Mesenchymal stem cell (in vitro differentiated cells and primary cell): ENCODE data around the gene IGFL4.
A peak's percentile ranks its signal among the peaks of the same experiment; 100 is the strongest.

Experiments
- DNase-seq: peaks from one replicate; pipeline ENCODE4 v3.0.0-alpha.2; 2013
- H2AFZ ChIP-seq: one replicate; pipeline ENCODE4 v1.6.1; 2013; ENCODE audit warnings: low read depth, mild to moderate bottlenecking, control low read depth, inconsistent platforms, low read length, moderate library complexity
- H2AK5ac ChIP-seq: 2 replicates; pipeline ENCODE4 v1.6.1; 2013; ENCODE audit warnings: low read length, moderate library complexity, mild to moderate bottlenecking, inconsistent platforms; ENCODE audit not compliant: severe bottlenecking
- H2BK120ac ChIP-seq: one replicate; pipeline ENCODE4 v1.6.1; 2013; ENCODE audit warnings: low read depth, mild to moderate bottlenecking, inconsistent platforms, low read length, moderate library complexity
- H2BK12ac ChIP-seq, 2 experiments: one replicate each; pipeline ENCODE4 v1.6.1; 2013; ENCODE audit warnings: inconsistent platforms in 2 of 2, low read length in 2 of 2, mild to moderate bottlenecking in 2 of 2, moderate library complexity in 2 of 2, control low read depth in 1 of 2
- H2BK15ac ChIP-seq: one replicate; pipeline ENCODE4 v1.6.1; 2013; ENCODE audit warnings: mild to moderate bottlenecking, low read depth, inconsistent platforms; ENCODE audit not compliant: poor library complexity, severe bottlenecking
- H2BK5ac ChIP-seq: 2 replicates; pipeline ENCODE4 v1.6.1; 2013; ENCODE audit warnings: low read depth, mild to moderate bottlenecking, low read length, control low read depth, inconsistent platforms; ENCODE audit not compliant: poor library complexity, severe bottlenecking
- H3K14ac ChIP-seq, 2 experiments: one replicate each; pipeline ENCODE4 v1.6.1; 2013; ENCODE audit warnings: inconsistent platforms in 2 of 2, low read length in 2 of 2, control low read depth in 1 of 2, mild to moderate bottlenecking in 1 of 2, moderate library complexity in 1 of 2
- H3K18ac ChIP-seq, 2 experiments: one replicate each; pipeline ENCODE4 v1.6.1; 2013; ENCODE audit warnings: inconsistent platforms in 2 of 2, low read length in 2 of 2, control low read depth in 1 of 2, low read depth in 1 of 2, mild to moderate bottlenecking in 1 of 2
- H3K23ac ChIP-seq, 2 experiments: one replicate each; pipeline ENCODE4 v1.6.1; 2013; ENCODE audit warnings: inconsistent platforms in 2 of 2, low read length in 2 of 2, mild to moderate bottlenecking in 2 of 2, moderate library complexity in 2 of 2, control low read depth in 1 of 2
- H3K27ac ChIP-seq: 2 replicates; pipeline ENCODE4 v1.5.1; 2013; ENCODE audit warnings: mild to moderate bottlenecking, moderate library complexity, low read length, control low read depth, inconsistent platforms; ENCODE audit not compliant: poor library complexity, severe bottlenecking
- H3K27me3 ChIP-seq, 2 experiments: 2 replicates each; pipeline versions ENCODE4 v1.6.1 to v1.7.0; 2013; ENCODE audit warnings: low read length in 2 of 2, mild to moderate bottlenecking in 2 of 2, moderate library complexity in 2 of 2, control low read depth in 1 of 2, inconsistent platforms in 1 of 2; ENCODE audit not compliant: control insufficient read depth in 1 of 2, insufficient read depth in 1 of 2
- H3K36me3 ChIP-seq, 2 experiments: 2 replicates each; pipeline versions ENCODE4 v1.6.1 to v1.7.0; 2013; ENCODE audit warnings: low read length in 2 of 2, control low read depth in 1 of 2, inconsistent platforms in 1 of 2, low read depth in 1 of 2, mild to moderate bottlenecking in 1 of 2; ENCODE audit not compliant: insufficient read depth in 2 of 2, control insufficient read depth in 1 of 2
- H3K4ac ChIP-seq, 2 experiments: one replicate each; pipeline ENCODE4 v1.6.1; 2013; ENCODE audit warnings: inconsistent platforms in 2 of 2, low read length in 2 of 2, mild to moderate bottlenecking in 2 of 2, moderate library complexity in 2 of 2, control low read depth in 1 of 2, low read depth in 1 of 2
- H3K4me1 ChIP-seq: 2 replicates; pipeline ENCODE4 v1.6.1; 2013; ENCODE audit warnings: low read depth, low read length, control low read depth; ENCODE audit not compliant: control insufficient read depth, insufficient read depth
- H3K4me2 ChIP-seq: 2 replicates; pipeline ENCODE4 v1.6.1; 2013; ENCODE audit warnings: low read length, mild to moderate bottlenecking, inconsistent platforms; ENCODE audit not compliant: poor library complexity, severe bottlenecking
- H3K4me3 ChIP-seq, 2 experiments: 2 replicates each; pipeline versions ENCODE4 v1.5.1 to v1.7.0; 2013; ENCODE audit warnings: low read length in 2 of 2, mild to moderate bottlenecking in 2 of 2, control low read depth in 1 of 2, low read depth in 1 of 2; ENCODE audit not compliant: insufficient read depth in 1 of 2
- H3K79me1 ChIP-seq: replicated peaks from 2 replicates; pipeline ENCODE4 v1.6.1; 2013; ENCODE audit warnings: mild to moderate bottlenecking, control low read depth, low read length, inconsistent platforms; ENCODE audit not compliant: poor library complexity, severe bottlenecking
- H3K9ac ChIP-seq: 2 replicates; pipeline ENCODE4 v1.7.0; 2013; ENCODE audit warnings: mild to moderate bottlenecking, low read length, moderate library complexity
- H3K9me3 ChIP-seq: 2 replicates; pipeline ENCODE4 v1.7.0; 2013; ENCODE audit warnings: mild to moderate bottlenecking, low read length; ENCODE audit not compliant: control insufficient read depth
- H4K8ac ChIP-seq: one replicate; pipeline ENCODE4 v1.6.1; 2013; ENCODE audit warnings: inconsistent platforms, mild to moderate bottlenecking, low read length, moderate library complexity
- H4K91ac ChIP-seq: one replicate; pipeline ENCODE4 v1.6.1; 2013; ENCODE audit warnings: mild to moderate bottlenecking, low read length, inconsistent platforms
- WGBS: methylation state at CpG from one replicate; pipeline ENCODE4 v1.1.7; 2013; ENCODE audit warnings: mixed read lengths; 5-methylcytosine and 5-hydroxymethylcytosine counted together

Gene IGFL4

DNA sequence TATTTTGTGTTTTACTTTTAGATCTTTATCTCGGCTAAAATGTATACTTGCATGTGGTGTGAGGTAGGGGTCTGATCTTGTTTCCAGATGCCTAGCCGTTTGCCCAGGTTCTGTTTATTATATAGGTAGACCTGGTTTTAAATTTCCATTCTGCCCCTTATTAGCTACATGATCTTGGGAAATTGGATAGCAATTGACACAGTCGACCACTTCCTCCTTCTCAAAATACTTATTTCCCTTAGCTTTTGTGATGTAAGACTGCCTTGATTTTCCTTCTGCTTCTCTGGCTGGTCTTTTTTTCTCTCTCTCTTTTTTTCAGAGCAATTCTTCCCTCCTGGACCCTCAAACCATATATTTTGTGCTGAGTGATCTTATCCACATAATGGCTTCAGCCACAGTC lies 15.0 kb downstream of the IGFL4 start:
- no peak overlapping the region for H3K4me2 ChIP-seq
- DNase-seq, result no peak
- H3K4me1 ChIP-seq, result peaks cover 5% of the 10 kb centered on the region
- no peaks in the 10 kb centered on the region for H3K9me3 ChIP-seq
- no peak overlapping the region for H2BK5ac ChIP-seq
- no peak overlapping the region for H2BK120ac ChIP-seq
- no peak overlapping the region for H3K14ac ChIP-seq
- H4K8ac ChIP-seq, result no peak overlapping the region
- no peak overlapping the region for H3K23ac ChIP-seq
- peaks cover 0 to 13% of the 10 kb centered on the region in 2 experiments for H3K36me3 ChIP-seq
- no peak overlapping the region for H3K9ac ChIP-seq
- H3K27ac ChIP-seq, result no peak overlapping the region
- H2BK12ac ChIP-seq, result no peak overlapping the region
- peaks cover 0 to 34% of the 10 kb centered on the region in 2 experiments for H3K27me3 ChIP-seq
- no peak overlapping the region for H2AK5ac ChIP-seq
- H4K91ac ChIP-seq, result no peak overlapping the region
- H3K4me3 ChIP-seq, result no peak overlapping the region
- H3K18ac ChIP-seq, result no peak overlapping the region
- WGBS, result 92% methylated on average over 1 of the region's 3 CpGs
- H2BK15ac ChIP-seq, result no peak overlapping the region
- H2AFZ ChIP-seq, result no peak overlapping the region
- no peaks in the 10 kb centered on the region for H3K79me1 ChIP-seq
- H3K4ac ChIP-seq, result no peak overlapping the region

- Histone ChIP-seq H3K27ac (no peak overlapping the region), H3K14ac (no peak overlapping the region), H2BK5ac (no peak overlapping the region), H3K4me1 (peaks cover 4% of the 10 kb centered on the region), H3K79me1 (no peaks in the 10 kb centered on the region), H3K23ac (no peak overlapping the region), H4K91ac (no peak overlapping the region), H2BK12ac (no peak overlapping the region), H3K4me3 (no peak overlapping the region), H2BK15ac (no peak overlapping the region), H2AFZ (no peak overlapping the region), H3K9me3 (no peaks in the 10 kb centered on the region), H3K18ac (no peak overlapping the region), H3K27me3 (peaks cover 0 to 34% of the 10 kb centered on the region in 2 experiments), H3K9ac (no peak overlapping the region), H4K8ac (no peak overlapping the region), H3K4me2 (no peak overlapping the region), H3K36me3 (peaks cover 0 to 28% of the 10 kb centered on the region in 2 experiments), H2AK5ac (no peak overlapping the region), H3K4ac (no peak overlapping the region), H2BK120ac (no peak overlapping the region)
- 91% methylated on average over 11 of the region's 11 CpGs for WGBS
- no peak for DNase-seq
Measured at GRCh38 chr19:46023311-46023779, 17.5 kb downstream of the IGFL4 start.

DNA sequence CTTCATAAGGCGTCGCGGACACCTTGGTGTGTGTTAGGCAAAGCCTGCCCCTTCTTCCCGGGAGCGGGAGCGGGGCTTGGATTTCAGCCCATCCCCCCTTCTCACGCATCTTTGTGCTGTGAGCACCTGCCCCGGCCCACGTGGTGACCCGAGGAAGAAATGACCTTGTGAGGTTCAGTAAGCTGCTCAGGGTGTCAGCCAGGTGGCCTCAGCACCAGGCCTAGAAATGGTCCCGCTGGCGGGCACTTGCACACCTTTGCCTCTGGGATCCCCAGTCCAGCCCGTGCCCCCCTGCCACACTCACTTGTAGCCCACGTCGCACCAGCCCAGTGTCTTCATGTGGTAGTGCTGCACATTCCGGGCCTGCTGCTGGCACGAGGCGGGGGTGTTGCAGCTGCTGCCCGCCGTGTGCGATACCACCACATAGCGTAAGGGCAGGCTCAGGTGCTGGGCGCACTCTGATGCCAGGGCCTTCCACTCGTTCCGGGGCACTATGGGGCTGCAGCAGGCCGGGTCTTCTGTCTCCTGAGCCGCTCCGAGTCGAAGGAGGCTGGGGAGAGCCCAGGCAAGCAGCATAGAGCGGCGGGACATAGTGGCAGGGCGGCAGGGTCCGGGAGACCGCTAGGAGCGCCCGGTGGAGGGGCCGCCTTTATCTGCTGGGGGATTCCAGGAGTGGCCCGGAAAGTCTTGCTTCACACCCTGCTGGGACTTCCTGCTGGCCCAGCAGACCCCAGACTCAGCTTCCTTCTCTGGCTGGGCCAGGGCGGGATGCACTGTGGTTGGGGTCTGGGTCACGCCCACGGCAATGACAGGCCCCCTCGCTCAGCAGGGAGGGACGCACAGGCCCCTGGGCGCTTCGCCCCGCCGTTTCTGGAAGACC lies 18.1 kb downstream of the IGFL4 start, which contains the start of gene PGLYRP1:
PGLYRP1 (minus strand) TSS at position 623 of the 880 bp plus-strand sequence; CDS start at position 591, 32 bp downstream.
- Histone ChIP-seq H3K4me2 (no peak within 1 kb of the TSS), H3K27ac (no peak within 1 kb of the TSS), H3K9ac (no peak within 1 kb of the TSS), H3K14ac (peak within 1 kb of the TSS in 1 of 2 experiments; percentile 6), H2BK15ac (no peak within 1 kb of the TSS), H2BK12ac (no peak within 1 kb of the TSS), H4K91ac (no peak within 1 kb of the TSS), H3K4me3 (no peak within 1 kb of the TSS), H2AFZ (no peak within 1 kb of the TSS), H3K27me3 (peaks cover 0 to 34% of the 10 kb centered on the region in 2 experiments), H2BK5ac (no peak within 1 kb of the TSS), H3K9me3 (no peaks in the 10 kb centered on the region), H4K8ac (no peak within 1 kb of the TSS), H3K36me3 (peaks cover 4 to 33% of the 10 kb centered on the region in 2 experiments), H3K4me1 (peaks cover 4% of the 10 kb centered on the region), H3K18ac (no peak within 1 kb of the TSS), H3K4ac (no peak within 1 kb of the TSS), H3K79me1 (no peaks in the 10 kb centered on the region), H3K23ac (no peak within 1 kb of the TSS), H2AK5ac (no peak within 1 kb of the TSS), H2BK120ac (no peak within 1 kb of the TSS)
- 89% methylated on average over 47 of the region's 47 CpGs for WGBS
- DNase-seq, result no peak

GRCh38 chr19:46022061-46022430 lies 18.8 kb downstream of the IGFL4 start:
- Histone ChIP-seq H3K27me3 (peaks cover 0 to 34% of the 10 kb centered on the region in 2 experiments), H4K91ac (no peak overlapping the region), H3K79me1 (peaks cover 4% of the 10 kb centered on the region), H3K4ac (no peak overlapping the region), H3K9ac (no peak overlapping the region), H3K27ac (no peak overlapping the region), H2BK5ac (no peak overlapping the region), H3K9me3 (no peaks in the 10 kb centered on the region), H3K18ac (no peak overlapping the region), H2AK5ac (no peak overlapping the region), H3K23ac (no peak overlapping the region), H2BK15ac (no peak overlapping the region), H4K8ac (no peak overlapping the region), H3K4me3 (no peak overlapping the region), H3K14ac (no peak overlapping the region), H2BK120ac (no peak overlapping the region), H2BK12ac (no peak overlapping the region), H3K36me3 (peaks cover 4 to 33% of the 10 kb centered on the region in 2 experiments), H2AFZ (no peak overlapping the region), H3K4me2 (no peak overlapping the region), H3K4me1 (peaks cover 6% of the 10 kb centered on the region)
- WGBS, result 87% methylated on average over 12 of the region's 12 CpGs
- no peak for DNase-seq
